Parathyroid adenoma (tissue), 2 donors: ENCODE measurements around the gene SUPT5H.

Experiments used
- H2AFZ ChIP-seq: fragments of 300-600 bp; sonication (generic); one replicate; pipeline ENCODE4 v1.7.0; 2017; ENCODE audit warnings: antibody characterized with exemption, mild to moderate bottlenecking
- H3K27ac ChIP-seq: fragments of 300-600 bp; sonication (generic); one replicate; pipeline ENCODE4 v1.7.0; 2017
- H3K27me3 ChIP-seq: fragments of 300-600 bp; sonication (generic); one replicate; pipeline ENCODE4 v1.7.0; 2017; ENCODE audit warnings: low read length; ENCODE audit not compliant: control insufficient read depth, insufficient read depth
- H3K36me3 ChIP-seq: fragments of 300-600 bp; sonication (generic); one replicate; pipeline ENCODE4 v1.7.0; 2017; ENCODE audit warnings: low read length; ENCODE audit not compliant: control insufficient read depth, insufficient read depth
- H3K4me1 ChIP-seq: fragments of 300-600 bp; sonication (generic); one replicate; pipeline ENCODE4 v1.7.0; 2017; ENCODE audit warnings: control low read depth
- H3K4me2 ChIP-seq: fragments of 300-600 bp; sonication (generic); one replicate; pipeline ENCODE4 v1.7.0; 2017; ENCODE audit warnings: low read length
- H3K4me3 ChIP-seq: fragments of 300-600 bp; sonication (generic); one replicate; pipeline ENCODE4 v1.7.0; 2017; ENCODE audit warnings: low read depth, low read length
- H3K79me2 ChIP-seq: fragments of 300-600 bp; sonication (generic); one replicate; pipeline ENCODE4 v1.7.0; 2017; ENCODE audit warnings: control low read depth
- H3K9ac ChIP-seq: fragments of 300-600 bp; sonication (generic); one replicate; pipeline ENCODE4 v1.7.0; 2017; ENCODE audit warnings: mild to moderate bottlenecking
- H3K9me3 ChIP-seq: fragments of 300-600 bp; sonication (generic); one replicate; pipeline ENCODE4 v1.7.0; 2017; ENCODE audit warnings: low read length; ENCODE audit not compliant: control insufficient read depth
- TF ChIP-seq, protein P1 (sequence below): fragments of 300-600 bp; sonication (generic); IDR thresholded peaks from one replicate; pipeline ENCODE4 v1.7.0; 2017; ENCODE audit warnings: antibody characterized with exemption, mild to moderate bottlenecking
- donor health status: primary hyperparathyroidism.

SUPT5H gene

GRCh38 chr19:39471756-39472536 lies 26.6 kb downstream of the SUPT5H start:
- Histone ChIP-seq H3K4me2 (no peak overlapping the region), H3K27me3 (no peaks in the 10 kb centered on the region), H3K36me3 (no peaks in the 10 kb centered on the region), H3K4me3 (no peak overlapping the region), H3K9ac (no peak overlapping the region), H3K27ac (no peak overlapping the region), H3K4me1 (no peaks in the 10 kb centered on the region), H3K9me3 (no peaks in the 10 kb centered on the region), H3K79me2 (peaks cover 10% of the 10 kb centered on the region), H2AFZ (no peak overlapping the region)
- TF ChIP-seq, protein P1, sequence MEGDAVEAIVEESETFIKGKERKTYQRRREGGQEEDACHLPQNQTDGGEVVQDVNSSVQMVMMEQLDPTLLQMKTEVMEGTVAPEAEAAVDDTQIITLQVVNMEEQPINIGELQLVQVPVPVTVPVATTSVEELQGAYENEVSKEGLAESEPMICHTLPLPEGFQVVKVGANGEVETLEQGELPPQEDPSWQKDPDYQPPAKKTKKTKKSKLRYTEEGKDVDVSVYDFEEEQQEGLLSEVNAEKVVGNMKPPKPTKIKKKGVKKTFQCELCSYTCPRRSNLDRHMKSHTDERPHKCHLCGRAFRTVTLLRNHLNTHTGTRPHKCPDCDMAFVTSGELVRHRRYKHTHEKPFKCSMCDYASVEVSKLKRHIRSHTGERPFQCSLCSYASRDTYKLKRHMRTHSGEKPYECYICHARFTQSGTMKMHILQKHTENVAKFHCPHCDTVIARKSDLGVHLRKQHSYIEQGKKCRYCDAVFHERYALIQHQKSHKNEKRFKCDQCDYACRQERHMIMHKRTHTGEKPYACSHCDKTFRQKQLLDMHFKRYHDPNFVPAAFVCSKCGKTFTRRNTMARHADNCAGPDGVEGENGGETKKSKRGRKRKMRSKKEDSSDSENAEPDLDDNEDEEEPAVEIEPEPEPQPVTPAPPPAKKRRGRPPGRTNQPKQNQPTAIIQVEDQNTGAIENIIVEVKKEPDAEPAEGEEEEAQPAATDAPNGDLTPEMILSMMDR, result no peak

DNA sequence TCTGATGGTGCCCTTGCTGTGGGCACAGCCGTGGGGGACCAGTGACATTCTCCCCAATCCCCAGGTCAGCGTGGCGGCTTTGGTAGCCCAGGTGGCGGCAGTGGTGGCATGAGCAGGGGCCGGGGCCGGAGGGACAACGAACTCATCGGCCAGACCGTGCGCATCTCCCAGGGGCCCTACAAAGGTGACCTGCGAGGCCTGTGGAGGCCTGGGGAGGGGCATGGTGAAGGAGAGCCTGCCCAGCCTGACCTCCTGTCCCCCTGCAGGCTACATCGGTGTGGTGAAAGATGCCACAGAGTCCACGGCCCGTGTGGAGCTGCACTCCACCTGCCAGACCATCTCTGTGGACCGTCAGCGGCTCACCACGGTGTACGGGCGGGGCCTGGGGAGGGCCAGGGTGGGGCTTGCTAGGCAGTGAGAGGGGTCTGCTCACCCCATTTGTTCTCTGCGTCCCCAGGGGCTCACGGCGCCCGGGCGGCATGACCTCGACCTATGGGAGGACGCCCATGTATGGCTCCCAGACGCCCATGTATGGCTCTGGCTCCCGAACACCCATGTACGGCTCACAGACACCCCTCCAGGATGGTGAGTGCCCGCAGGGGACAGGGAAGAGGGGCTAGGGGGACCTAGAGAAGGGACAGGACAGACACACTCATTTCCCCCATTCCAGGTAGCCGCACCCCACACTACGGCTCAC lies 27.5 kb downstream of the SUPT5H start:
- no peak overlapping the region for H2AFZ ChIP-seq
- no peak overlapping the region for H3K27ac ChIP-seq
- H3K4me1 ChIP-seq, result no peaks in the 10 kb centered on the region
- no peaks in the 10 kb centered on the region for H3K36me3 ChIP-seq
- H3K27me3 ChIP-seq, result no peaks in the 10 kb centered on the region
- no peak overlapping the region for H3K9ac ChIP-seq
- peaks cover 10% of the 10 kb centered on the region for H3K79me2 ChIP-seq
- no peak overlapping the region for H3K4me3 ChIP-seq
- H3K4me2 ChIP-seq, result no peak overlapping the region
- H3K9me3 ChIP-seq, result no peaks in the 10 kb centered on the region
- TF ChIP-seq, protein P1, result no peak

GRCh38 chr19:39473443-39473960 lies 28.1 kb downstream of the SUPT5H start:
- Histone ChIP-seq H3K27me3 (no peaks in the 10 kb centered on the region), H3K9ac (no peak overlapping the region), H3K27ac (no peak overlapping the region), H3K36me3 (no peaks in the 10 kb centered on the region), H3K9me3 (no peaks in the 10 kb centered on the region), H3K79me2 (peaks cover 6% of the 10 kb centered on the region), H3K4me3 (no peak overlapping the region), H3K4me2 (no peak overlapping the region), H3K4me1 (no peaks in the 10 kb centered on the region), H2AFZ (no peak overlapping the region)
- TF ChIP-seq, protein P1, result no peak

DNA sequence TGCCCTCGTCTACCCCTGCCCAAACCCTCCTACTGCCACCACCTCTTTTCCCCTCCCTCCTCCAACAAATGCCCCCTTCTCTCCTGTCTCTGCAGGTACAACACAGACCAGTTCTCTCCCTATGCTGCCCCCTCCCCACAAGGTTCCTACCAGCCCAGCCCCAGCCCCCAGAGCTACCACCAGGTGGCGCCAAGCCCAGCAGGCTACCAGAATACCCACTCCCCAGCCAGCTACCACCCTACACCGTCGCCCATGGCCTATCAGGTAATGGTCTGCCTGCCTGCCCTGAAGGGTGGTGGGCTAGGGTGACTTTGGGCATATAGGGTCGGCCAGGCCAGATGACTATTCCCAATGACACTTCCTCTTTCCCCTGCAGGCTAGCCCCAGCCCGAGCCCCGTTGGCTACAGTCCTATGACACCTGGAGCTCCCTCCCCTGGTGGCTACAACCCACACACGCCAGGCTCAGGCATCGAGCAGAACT lies 28.8 kb downstream of the SUPT5H start:
- Histone ChIP-seq H3K79me2 (no peaks in the 10 kb centered on the region), H2AFZ (no peak overlapping the region), H3K4me2 (no peak overlapping the region), H3K9ac (no peak overlapping the region), H3K36me3 (no peaks in the 10 kb centered on the region), H3K27me3 (no peaks in the 10 kb centered on the region), H3K9me3 (no peaks in the 10 kb centered on the region), H3K27ac (peak overlapping the region; percentile 4), H3K4me3 (no peak overlapping the region), H3K4me1 (no peaks in the 10 kb centered on the region)
- TF ChIP-seq, protein P1, result peak; percentile 84
